Posterior cingulate gyrus (tissue), 11 donors: ENCODE results near the gene LRRIQ4.

Experiments
- DNase-seq, 10 donors: peaks; one replicate each; pipeline versions ENCODE4 v3.0.0 to v3.0.0-alpha.2; 2020 to 2021; ENCODE audit warnings: mixed read lengths in 3 of 10
- intact Hi-C: fragments of 100-400 bp; cut with DNase I; formaldehyde crosslinking; loops from one replicate; pipeline ENCODE4 v1.15.1; 2023

Gene LRRIQ4

GRCh38 chr3:169847896-169848295 lies 35.2 kb downstream of the LRRIQ4 start:
- DNase-seq, result no peak

GRCh38 chr3:169848741-169849140 lies 36.1 kb downstream of the LRRIQ4 start:
- DNase-seq, result no peak
- intact Hi-C loops, result no loop called here

More at GRCh38 chr3:169847896-169848295, 35.2 kb downstream of the LRRIQ4 start:
- intact Hi-C loops, result no loop called here

- DNase-seq, result no peak
Measured at GRCh38 chr3:169850618-169851017, 37.9 kb downstream of the LRRIQ4 start.

GRCh38 chr3:169855514-169855913 lies 42.8 kb downstream of the LRRIQ4 start:
- intact Hi-C loops, result no loop called here
- DNase-seq, result no peak

More at GRCh38 chr3:169850618-169851017, 37.9 kb downstream of the LRRIQ4 start:
- intact Hi-C loops, result no loop called here

- DNase-seq, result no peak
- intact Hi-C loops, result no loop called here
Measured at GRCh38 chr3:169857811-169858210, 45.1 kb downstream of the LRRIQ4 start.

GRCh38 chr3:169861871-169862270 lies 49.2 kb downstream of the LRRIQ4 start:
- intact Hi-C loops, result loop anchor here (5.0 kb wide), 1 partner anchor 105 kb away; the partner anchor contains the start of gene SEC62
- no peak for DNase-seq

- intact Hi-C loops, result loop anchor here (5.0 kb wide), 1 partner anchor 104 kb away; the partner anchor contains the start of gene SEC62
- peak in 5 of 10 donors; percentile 65 to 87 (median 71) for DNase-seq
Measured at GRCh38 chr3:169863458-169863899, 50.8 kb downstream of the LRRIQ4 start.

- intact Hi-C loops, result loop anchor here (5.0 kb wide), 1 partner anchor 103 kb away; the partner anchor contains the start of gene SEC62
- no peak for DNase-seq
Measured at GRCh38 chr3:169864270-169864669, 51.6 kb downstream of the LRRIQ4 start.

GRCh38 chr3:169865176-169865767 lies 52.6 kb downstream of the LRRIQ4 start:
- intact Hi-C loops, result no loop called here
- DNase-seq, result no peak

GRCh38 chr3:169867584-169868210 lies 55.0 kb downstream of the LRRIQ4 start:
- no peak for DNase-seq
- intact Hi-C loops, result no loop called here

GRCh38 chr3:169868369-169868768 lies 55.7 kb downstream of the LRRIQ4 start:
- DNase-seq, result no peak
- intact Hi-C loops, result no loop called here

- no peak for DNase-seq
- intact Hi-C loops, result no loop called here
Measured at GRCh38 chr3:169869484-169870220, 57.0 kb downstream of the LRRIQ4 start, which contains the start of gene LRRC31. Gene LRRC31 (minus strand): TSS chr3:169869935. CDS start chr3:169869807, 128 bp downstream.

GRCh38 chr3:169871129-169871886 lies 58.6 kb downstream of the LRRIQ4 start:
- DNase-seq, result no peak
- intact Hi-C loops, result no loop called here

- DNase-seq, result no peak
- intact Hi-C loops, result no loop called here
Measured at GRCh38 chr3:169879013-169879557, 66.4 kb downstream of the LRRIQ4 start.

GRCh38 chr3:169879845-169880575 lies 67.3 kb downstream of the LRRIQ4 start:
- intact Hi-C loops, result no loop called here
- DNase-seq, result no peak

GRCh38 chr3:169880576-169881250 lies 68.0 kb downstream of the LRRIQ4 start:
- intact Hi-C loops, result no loop called here

GRCh38 chr3:169886671-169887070 lies 74.0 kb downstream of the LRRIQ4 start:
- intact Hi-C loops, result no loop called here
- peak; percentile 35 to 88 (median 62) for DNase-seq

More at GRCh38 chr3:169880576-169881250, 68.0 kb downstream of the LRRIQ4 start:
- DNase-seq, result no peak
